C1 segment of cervical spinal cord (tissue), 14 donors: Measurements from ENCODE around the gene GMPPA.

Source experiments
- DNase-seq, 14 donors: peaks; one replicate each; lab custom pipeline; 2025; lab: John Stamatoyannopoulos, UW

The GMPPA gene

GRCh38 chr2:219556413-219556812 is 57.7 kb downstream of the GMPPA start:
- no peak for DNase-seq
